Heart left ventricle (tissue), 16 donors: ENCODE measurements around the gene MMP24. TPM values are rescaled to one million over a fixed set of nuclear protein-coding genes. Genes with fewer than 3 reads are reported as not detected.

Experiments
- ATAC-seq, 4 donors: fragments of 200-7000 bp; cut with Tn5 transposase; one replicate each; pipeline ENCODE4 v1.9.1; 2020 to 2022; ENCODE audit warnings: moderate library complexity in 4 of 4, mild to moderate bottlenecking in 3 of 4, moderate number of reproducible peaks in 1 of 4
- DNase-seq, 5 donors: peaks; one replicate each; pipeline ENCODE4 v3.0.0-alpha.2; 2020
- H3K27ac ChIP-seq, 12 donors: fragments of 200-600 bp; sonication (generic) in 4 of 12; one replicate each; pipeline versions ENCODE4 v1.5.0 to v1.8.0; 2016 to 2022; ENCODE audit warnings: mild to moderate bottlenecking in 2 of 12
- H3K27me3 ChIP-seq, 9 donors: fragments of 200-600 bp; sonication (generic) in 2 of 9; one replicate each; pipeline versions ENCODE4 v1.5.1 to v1.8.0; 2016 to 2022; ENCODE audit warnings: mild to moderate bottlenecking in 3 of 9
- H3K36me3 ChIP-seq, 9 donors: fragments of 200-600 bp; sonication (generic) in 2 of 9; one replicate each; pipeline versions ENCODE4 v1.5.0 to v1.8.0; 2018 to 2022; ENCODE audit warnings: mild to moderate bottlenecking in 2 of 9
- H3K4me1 ChIP-seq, 12 donors: fragments of 200-600 bp; sonication (generic) in 4 of 12; one replicate each; pipeline versions ENCODE4 v1.5.0 to v1.8.0; 2016 to 2022; ENCODE audit warnings: mild to moderate bottlenecking in 3 of 12
- H3K4me3 ChIP-seq, 12 donors: fragments of 200-600 bp; sonication (generic) in 4 of 12; one replicate each; pipeline versions ENCODE4 v1.5.0 to v1.8.0; 2017 to 2022; ENCODE audit warnings: mild to moderate bottlenecking in 9 of 12, moderate library complexity in 4 of 12
- H3K9me3 ChIP-seq, 12 donors: fragments of 200-600 bp; sonication (generic) in 4 of 12; one replicate each; pipeline versions ENCODE4 v1.5.0 to v1.8.0; 2016 to 2022; ENCODE audit warnings: mild to moderate bottlenecking in 1 of 12
- POLR2A ChIP-seq, 2 donors: fragments of 450-650 bp; IDR thresholded peaks; one replicate each; pipeline ENCODE4 v1.6.1; 2017; ENCODE audit warnings: antibody characterized with exemption in 2 of 2, mild to moderate bottlenecking in 2 of 2, moderate library complexity in 2 of 2
- WGBS, 4 donors: extraction: QIAGEN DNeasy Blood & Tissue Kit in 2 of 4; methylation state at CpG; one replicate each; pipeline versions ENCODE4 v1.1.5 to v1.1.7; 2013 to 2018; 5-methylcytosine and 5-hydroxymethylcytosine counted together
- intact Hi-C, 10 donors: fragments of 100-400 bp; cut with DNase I; formaldehyde crosslinking; loops; one replicate each; pipeline versions ENCODE4 v1.11.1 to v1.14.2; 2022
- polyA plus RNA-seq, 2 donors: library from polyadenylated mRNA; stranded (reverse); fragments of 200-250 nt; gene quantifications; one replicate each; pipeline ENCODE4 v1.2.3, GENCODE V29; 2013
- total RNA-seq, 9 donors: library from RNA; depleted of rRNA in 2 of 9; stranded (reverse); fragments of >200 nt in 2 of 9; fragmentation: NEBNext Ultra II Directional in 3 of 9; extraction: Animal tissue kit (Norgen Biotek cat#: 25700) in 3 of 9; gene quantifications; one replicate each; pipeline versions ENCODE4 v1.1.0 to v1.2.4, GENCODE V29; 2016 to 2023
- TF ChIP-seq, protein P1 (sequence below), 12 donors: fragments of 200-600 bp; sonication (generic) in 4 of 12; IDR thresholded peaks; one replicate each; pipeline versions ENCODE4 v1.5.0 to v1.8.0; 2018 to 2022; ENCODE audit warnings: antibody characterized with exemption in 12 of 12, mild to moderate bottlenecking in 5 of 12
- donor health status: ischemic (EF 13 %, LVEDD 7.1; RV severe dilation, severe dysfunction).
- donor health status: healthy with polysubstance abuse.
- donor health status: DM: no; HTN: yes; CAD: no.
- donor health status: DM: no; HTN: no; CAD: no.
- donor health status: ischemic (EF 25% LVEDD 6.9; RV normal size, moderate dysfunction).
- donor health status: ischemic (EF 25% LVEDD 5.7; RV mildly dilated, moderate dysfunction).
- donor health status: healthy.
- donor health status: DM: yes; HTN: yes; CAD: no.
- donor health status: ischemic (EF 35%, LVEDD 5.7; RV mildly dilated, moderate dysfunction).
- donor health status: nonischemic (EF 11% LVEDD 7.7; RV severe dilation, severe dysfunction).
- donor health status: DM: yes; HTN: yes; CAD: no.
- donor health status: PGD.
- donor health status: ischemic (EF 29% LVEDD 5.4; RV normal size, mild dysfunction).
- donor health status: nonischemic (EF 23%, LVEDD 6.1; RV moderate dilation, normal function).

MMP24 gene
- total and polyA plus RNA-seq, 11 donors: 0.05 to 10.0 (median 0.25) TPM

DNA sequence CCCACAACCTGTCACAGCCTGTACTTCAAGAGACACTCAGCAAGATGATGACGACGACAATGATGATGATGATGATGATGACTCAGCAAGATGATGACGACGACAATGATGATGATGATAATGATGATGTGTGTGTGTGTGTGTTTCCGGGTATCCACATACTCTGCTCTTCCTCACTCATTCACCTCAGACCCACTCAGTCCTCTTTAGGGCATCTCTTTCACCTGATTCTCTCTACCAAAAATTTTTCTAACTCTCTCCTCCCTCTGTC lies 59.3 kb downstream of the MMP24 start:
- Histone ChIP-seq H3K36me3 (peaks cover 0 to 22% (median 3%) of the 10 kb centered on the region in 9 donors), H3K4me3 (no peak overlapping the region), H3K27me3 (no peaks in the 10 kb centered on the region), H3K9me3 (no peaks in the 10 kb centered on the region), H3K27ac (no peak overlapping the region), H3K4me1 (peaks cover 5 to 24% (median 13%) of the 10 kb centered on the region in 12 donors)
- 83 to 90% (median 85%) methylated on average over 5 of the region's 5 CpGs for WGBS, 4 donors
- no peak for TF ChIP-seq POLR2A (IDR thresholded peaks at IDR 0.05)
- TF ChIP-seq, protein P1, sequence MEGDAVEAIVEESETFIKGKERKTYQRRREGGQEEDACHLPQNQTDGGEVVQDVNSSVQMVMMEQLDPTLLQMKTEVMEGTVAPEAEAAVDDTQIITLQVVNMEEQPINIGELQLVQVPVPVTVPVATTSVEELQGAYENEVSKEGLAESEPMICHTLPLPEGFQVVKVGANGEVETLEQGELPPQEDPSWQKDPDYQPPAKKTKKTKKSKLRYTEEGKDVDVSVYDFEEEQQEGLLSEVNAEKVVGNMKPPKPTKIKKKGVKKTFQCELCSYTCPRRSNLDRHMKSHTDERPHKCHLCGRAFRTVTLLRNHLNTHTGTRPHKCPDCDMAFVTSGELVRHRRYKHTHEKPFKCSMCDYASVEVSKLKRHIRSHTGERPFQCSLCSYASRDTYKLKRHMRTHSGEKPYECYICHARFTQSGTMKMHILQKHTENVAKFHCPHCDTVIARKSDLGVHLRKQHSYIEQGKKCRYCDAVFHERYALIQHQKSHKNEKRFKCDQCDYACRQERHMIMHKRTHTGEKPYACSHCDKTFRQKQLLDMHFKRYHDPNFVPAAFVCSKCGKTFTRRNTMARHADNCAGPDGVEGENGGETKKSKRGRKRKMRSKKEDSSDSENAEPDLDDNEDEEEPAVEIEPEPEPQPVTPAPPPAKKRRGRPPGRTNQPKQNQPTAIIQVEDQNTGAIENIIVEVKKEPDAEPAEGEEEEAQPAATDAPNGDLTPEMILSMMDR (IDR thresholded peaks at IDR 0.05): no peak
- intact Hi-C loops: no loop called here
- DNase-seq (no peak), ATAC-seq (no peak)

DNA sequence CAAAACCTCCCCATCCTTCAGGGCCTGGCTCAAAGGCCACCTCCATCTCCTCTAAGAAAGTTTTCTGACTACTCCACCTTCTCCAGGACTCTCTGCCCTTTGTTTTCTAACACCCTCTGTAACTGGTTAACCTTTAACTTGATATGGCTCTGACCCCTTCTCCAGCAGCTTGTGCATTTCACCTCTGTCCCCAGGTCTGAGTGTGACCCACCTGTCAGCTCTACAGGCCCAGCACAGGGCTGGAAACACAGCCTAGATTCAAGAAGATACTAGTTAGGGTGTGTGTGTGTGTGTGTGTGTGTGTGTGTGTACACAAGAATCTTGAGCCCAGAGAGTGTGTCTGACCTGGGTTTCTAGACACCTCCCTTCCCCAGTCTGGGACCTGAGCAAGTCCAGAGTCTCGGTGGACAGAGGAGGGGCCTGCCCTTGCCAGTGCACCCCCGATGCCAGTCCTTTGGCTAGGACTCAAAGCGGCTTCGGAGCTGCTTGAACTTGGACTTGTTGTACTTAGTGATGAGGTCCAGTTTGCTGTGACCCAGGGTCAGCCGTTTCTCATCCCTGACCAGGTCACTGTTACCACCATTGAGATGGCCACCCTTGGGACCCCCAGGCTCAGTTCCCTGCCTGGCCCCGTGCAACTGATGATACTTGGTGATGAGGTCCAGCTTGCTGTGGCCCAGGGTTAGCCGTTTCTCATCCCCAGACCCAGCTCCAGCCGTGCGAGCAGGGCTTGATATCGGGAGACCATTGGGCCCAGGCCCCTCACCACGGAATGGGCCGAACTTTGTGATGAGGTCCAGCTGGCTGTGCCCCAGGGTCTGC lies 59.8 kb downstream of the MMP24 start:
- DNase-seq: peak in 1 of 5 donors; percentile 52
- H3K4me3 ChIP-seq: no peak overlapping the region
- 85 to 98% (median 92%) methylated on average over 10 to 12 of the region's 12 CpGs for WGBS, 4 donors
- peaks cover 0 to 20% (median 3%) of the 10 kb centered on the region in 9 donors for H3K36me3 ChIP-seq
- H3K27me3 ChIP-seq: no peaks in the 10 kb centered on the region
- intact Hi-C loops: no loop called here
- H3K9me3 ChIP-seq: no peaks in the 10 kb centered on the region
- ATAC-seq: no peak
- TF ChIP-seq POLR2A (IDR thresholded peaks at IDR 0.05): no peak
- TF ChIP-seq, protein P1 (IDR thresholded peaks at IDR 0.05): no peak
- peaks cover 5 to 24% (median 13%) of the 10 kb centered on the region in 12 donors for H3K4me1 ChIP-seq
- no peak overlapping the region for H3K27ac ChIP-seq

DNA sequence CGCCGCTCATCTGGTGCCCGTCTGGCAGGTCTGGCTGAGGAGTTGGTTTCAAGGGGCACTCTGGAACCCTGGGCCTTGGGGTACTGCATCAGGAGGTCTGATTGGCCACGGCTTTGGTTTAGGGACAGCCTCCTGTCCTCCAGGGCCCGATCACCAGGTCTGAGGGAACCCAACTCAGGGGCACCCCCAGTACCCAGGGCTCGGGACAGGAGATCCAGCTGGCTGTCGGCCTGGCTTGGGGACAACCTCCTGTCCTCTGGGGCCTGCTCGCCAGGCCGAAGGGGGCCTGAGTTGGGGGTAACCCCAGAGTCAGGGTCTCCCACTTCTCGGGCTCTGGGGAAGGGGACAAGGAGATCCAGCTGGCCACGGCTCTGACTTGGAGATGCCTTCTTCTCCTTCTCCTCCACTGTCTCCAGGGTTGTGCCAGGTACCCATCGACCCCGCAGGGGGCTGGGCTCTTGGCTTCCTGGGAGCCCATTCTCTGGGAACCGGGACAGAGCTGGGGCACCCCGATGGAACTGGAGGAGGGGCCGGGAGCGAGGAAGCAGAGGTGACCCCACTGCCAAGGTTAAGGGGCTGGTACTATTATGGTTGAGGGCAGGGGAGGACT lies 60.5 kb downstream of the MMP24 start:
- 87 to 90% (median 89%) methylated on average over 13 to 17 of the region's 17 CpGs for WGBS, 4 donors
- Histone ChIP-seq H3K36me3 (peaks cover 0 to 13% (median 3%) of the 10 kb centered on the region in 9 donors), H3K4me1 (peaks cover 5 to 24% (median 13%) of the 10 kb centered on the region in 12 donors), H3K9me3 (no peaks in the 10 kb centered on the region), H3K27ac (no peak overlapping the region), H3K27me3 (peaks cover 0 to under 1% (median 0%) of the 10 kb centered on the region in 9 donors), H3K4me3 (no peak overlapping the region)
- peak in 1 of 5 donors; percentile 53 for DNase-seq
- ATAC-seq: no peak
- intact Hi-C loops: no loop called here
- TF ChIP-seq POLR2A (IDR thresholded peaks at IDR 0.05): no peak
- TF ChIP-seq, protein P1 (IDR thresholded peaks at IDR 0.05): no peak

DNA sequence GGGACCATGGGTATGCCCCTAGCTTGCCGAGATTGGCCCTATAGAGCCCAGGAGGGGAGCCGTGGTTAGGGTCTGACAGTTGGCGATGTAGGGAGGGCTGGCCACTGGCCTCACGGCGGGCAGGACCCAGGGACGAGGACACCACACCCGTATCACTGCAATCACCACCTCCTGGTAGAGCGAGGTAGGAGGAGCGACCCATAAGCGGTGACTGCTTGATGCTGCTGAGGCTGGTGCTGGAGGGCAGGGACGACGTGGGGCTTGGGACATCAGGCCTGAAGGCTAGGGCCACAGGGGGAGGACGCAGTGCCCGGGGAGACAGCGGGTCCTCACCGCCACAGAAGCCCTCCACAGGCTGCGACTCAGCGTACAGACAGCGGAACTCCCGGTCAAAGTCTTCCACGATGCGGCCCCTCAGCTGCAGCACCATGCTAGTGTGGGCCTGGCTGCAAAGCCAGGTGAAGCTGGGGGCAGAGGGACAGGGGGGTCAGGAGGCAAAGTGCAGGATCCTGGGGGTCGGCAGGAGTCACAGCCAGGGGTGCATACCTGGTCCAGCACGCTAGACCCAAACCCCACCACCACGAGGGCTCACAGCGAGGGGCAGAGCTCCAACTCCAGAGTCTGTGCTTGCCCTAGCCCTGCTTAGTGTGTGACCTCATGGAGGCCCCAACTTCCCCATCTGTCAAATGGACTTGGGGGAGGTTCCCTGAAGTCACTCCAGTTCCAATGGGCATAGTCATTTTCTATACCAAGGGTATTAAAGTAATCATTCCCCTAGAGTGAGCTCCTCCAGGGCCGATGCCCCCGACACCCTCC lies 61.2 kb downstream of the MMP24 start:
- WGBS, 4 donors: 85 to 92% (median 87%) methylated on average over 25 to 28 of the region's 28 CpGs
- ATAC-seq (no peak), DNase-seq (peak in 1 of 5 donors; percentile 44)
- no peak overlapping the region for H3K4me3 ChIP-seq
- TF ChIP-seq, protein P1 (IDR thresholded peaks at IDR 0.05): no peak
- TF ChIP-seq POLR2A (IDR thresholded peaks at IDR 0.05): no peak
- intact Hi-C loops: no loop called here
- H3K27ac ChIP-seq: no peak overlapping the region
- H3K9me3 ChIP-seq: no peaks in the 10 kb centered on the region
- peaks cover 0 to 5% (median 0%) of the 10 kb centered on the region in 9 donors for H3K27me3 ChIP-seq
- H3K4me1 ChIP-seq: peaks cover 5 to 22% (median 13%) of the 10 kb centered on the region in 12 donors
- H3K36me3 ChIP-seq: peaks cover 0 to 8% (median 0%) of the 10 kb centered on the region in 9 donors
